Neural progenitor cell (in vitro differentiated cells): ENCODE results near the gene TMSB4X.

ENCODE experiments used
- EZH2 ChIP-seq: fragments of 200-600 bp; sonication (generic); IDR thresholded peaks from 2 replicates; pipeline ENCODE4 v1.6.1; 2017; ENCODE audit warnings: antibody characterized with exemption, mild to moderate bottlenecking, moderate library complexity
- EZH2phosphoT487 ChIP-seq: fragments of 200-600 bp; sonication (generic); IDR thresholded peaks from 2 replicates; pipeline ENCODE4 v1.6.1; 2017; ENCODE audit warnings: antibody characterized with exemption
- TF ChIP-seq, protein P1 (sequence below): fragments of 200-600 bp; sonication (generic); IDR thresholded peaks from 2 replicates; pipeline ENCODE4 v1.5.1; 2017; ENCODE audit warnings: antibody characterized with exemption, mild to moderate bottlenecking

DNA sequence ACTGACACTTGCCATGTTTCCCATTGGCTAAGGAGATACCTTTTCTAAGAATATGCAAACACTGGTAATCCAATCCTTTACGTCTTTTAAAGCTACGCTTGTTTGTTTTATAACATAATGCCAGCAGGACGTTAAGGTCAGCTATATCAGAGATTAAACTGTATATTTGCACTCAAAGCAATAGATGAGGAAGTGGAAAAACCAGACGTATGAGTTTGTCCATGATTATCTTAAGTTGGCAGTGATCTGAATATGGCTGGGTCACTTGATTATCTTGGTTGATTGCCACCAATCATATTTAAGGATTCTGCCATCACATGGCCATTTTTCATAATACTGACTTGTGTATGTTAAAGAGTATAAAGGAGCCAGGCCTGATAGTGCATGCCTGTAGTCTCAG lies 19.4 kb downstream of the TMSB4X start:
- TF ChIP-seq, protein P1, sequence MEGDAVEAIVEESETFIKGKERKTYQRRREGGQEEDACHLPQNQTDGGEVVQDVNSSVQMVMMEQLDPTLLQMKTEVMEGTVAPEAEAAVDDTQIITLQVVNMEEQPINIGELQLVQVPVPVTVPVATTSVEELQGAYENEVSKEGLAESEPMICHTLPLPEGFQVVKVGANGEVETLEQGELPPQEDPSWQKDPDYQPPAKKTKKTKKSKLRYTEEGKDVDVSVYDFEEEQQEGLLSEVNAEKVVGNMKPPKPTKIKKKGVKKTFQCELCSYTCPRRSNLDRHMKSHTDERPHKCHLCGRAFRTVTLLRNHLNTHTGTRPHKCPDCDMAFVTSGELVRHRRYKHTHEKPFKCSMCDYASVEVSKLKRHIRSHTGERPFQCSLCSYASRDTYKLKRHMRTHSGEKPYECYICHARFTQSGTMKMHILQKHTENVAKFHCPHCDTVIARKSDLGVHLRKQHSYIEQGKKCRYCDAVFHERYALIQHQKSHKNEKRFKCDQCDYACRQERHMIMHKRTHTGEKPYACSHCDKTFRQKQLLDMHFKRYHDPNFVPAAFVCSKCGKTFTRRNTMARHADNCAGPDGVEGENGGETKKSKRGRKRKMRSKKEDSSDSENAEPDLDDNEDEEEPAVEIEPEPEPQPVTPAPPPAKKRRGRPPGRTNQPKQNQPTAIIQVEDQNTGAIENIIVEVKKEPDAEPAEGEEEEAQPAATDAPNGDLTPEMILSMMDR = no peak
- TF ChIP-seq EZH2phosphoT487 (no peak), EZH2 (no peak)
